ENCODE measurements around the gene PGR.

PGR gene

DNA sequence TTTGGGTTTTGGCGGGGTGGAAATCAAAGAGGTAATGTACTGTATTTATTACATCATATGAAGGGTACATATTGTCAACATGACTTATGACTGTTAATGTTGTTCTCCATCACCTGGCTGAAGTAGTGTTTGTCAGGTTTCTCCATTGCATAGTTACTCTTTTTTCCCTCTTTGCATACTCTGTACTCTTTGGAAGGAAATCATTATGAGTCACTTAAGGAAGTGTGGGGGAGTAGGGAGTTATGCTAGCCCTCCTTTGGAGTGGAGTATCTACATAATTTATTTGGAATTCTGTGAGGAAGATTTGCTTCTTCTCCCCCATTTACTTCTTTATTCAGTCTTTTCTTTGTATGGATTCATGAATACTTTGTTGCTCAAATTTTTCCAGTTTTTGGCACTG lies 3.6 kb upstream of the PGR start:
- TF ChIP-seq, protein P1, sequence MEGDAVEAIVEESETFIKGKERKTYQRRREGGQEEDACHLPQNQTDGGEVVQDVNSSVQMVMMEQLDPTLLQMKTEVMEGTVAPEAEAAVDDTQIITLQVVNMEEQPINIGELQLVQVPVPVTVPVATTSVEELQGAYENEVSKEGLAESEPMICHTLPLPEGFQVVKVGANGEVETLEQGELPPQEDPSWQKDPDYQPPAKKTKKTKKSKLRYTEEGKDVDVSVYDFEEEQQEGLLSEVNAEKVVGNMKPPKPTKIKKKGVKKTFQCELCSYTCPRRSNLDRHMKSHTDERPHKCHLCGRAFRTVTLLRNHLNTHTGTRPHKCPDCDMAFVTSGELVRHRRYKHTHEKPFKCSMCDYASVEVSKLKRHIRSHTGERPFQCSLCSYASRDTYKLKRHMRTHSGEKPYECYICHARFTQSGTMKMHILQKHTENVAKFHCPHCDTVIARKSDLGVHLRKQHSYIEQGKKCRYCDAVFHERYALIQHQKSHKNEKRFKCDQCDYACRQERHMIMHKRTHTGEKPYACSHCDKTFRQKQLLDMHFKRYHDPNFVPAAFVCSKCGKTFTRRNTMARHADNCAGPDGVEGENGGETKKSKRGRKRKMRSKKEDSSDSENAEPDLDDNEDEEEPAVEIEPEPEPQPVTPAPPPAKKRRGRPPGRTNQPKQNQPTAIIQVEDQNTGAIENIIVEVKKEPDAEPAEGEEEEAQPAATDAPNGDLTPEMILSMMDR (conservative IDR thresholded peaks at IDR 0.05; ENCODE audit: control insufficient read depth, insufficient read depth, low read depth, low read length) = no peak
- no peak overlapping the region for H3K4me3 ChIP-seq (ENCODE audit: control insufficient read depth, low read depth, low read length)
- peak; percentile 33 for DNase-seq (ENCODE audit: low read depth)

DNA sequence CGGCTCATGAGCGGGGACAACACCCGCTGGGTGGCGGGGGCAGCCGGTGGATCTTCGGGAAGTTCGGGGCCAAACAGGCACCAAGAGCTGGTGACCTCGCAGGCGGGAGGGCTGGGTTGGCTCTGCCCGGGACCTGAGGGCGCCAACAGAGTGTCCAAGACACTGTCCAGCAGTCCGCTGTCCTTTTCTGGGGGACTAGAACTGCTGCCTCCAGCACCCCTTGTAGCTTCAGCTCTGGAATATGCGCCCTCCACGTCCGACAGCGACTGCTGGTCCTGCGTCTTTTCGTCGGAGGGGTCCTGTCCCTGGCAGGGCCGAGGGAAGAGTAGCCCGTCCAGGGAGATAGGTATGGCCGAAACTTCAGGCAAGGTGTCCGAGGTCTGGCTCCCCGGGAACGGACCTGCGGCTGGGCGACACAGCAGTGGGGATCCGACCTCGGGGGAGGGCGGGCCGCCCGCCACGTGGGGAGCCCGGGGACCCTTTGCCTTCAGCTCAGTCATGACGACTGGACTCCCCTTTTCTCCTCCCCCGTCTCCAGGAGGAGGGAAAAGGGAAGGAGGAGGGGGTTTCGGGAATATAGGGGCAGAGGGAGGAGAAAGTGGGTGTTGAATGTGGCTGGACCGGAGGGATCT lies 926 bp downstream of the PGR start:
- TF ChIP-seq, protein P1 (conservative IDR thresholded peaks at IDR 0.05; ENCODE audit: control insufficient read depth, insufficient read depth, low read depth, low read length) = no peak
- DNase-seq (ENCODE audit: low read depth) = no peak
- peak overlapping the region; percentile 38 for H3K4me3 ChIP-seq (ENCODE audit: control insufficient read depth, low read depth, low read length)

DNA sequence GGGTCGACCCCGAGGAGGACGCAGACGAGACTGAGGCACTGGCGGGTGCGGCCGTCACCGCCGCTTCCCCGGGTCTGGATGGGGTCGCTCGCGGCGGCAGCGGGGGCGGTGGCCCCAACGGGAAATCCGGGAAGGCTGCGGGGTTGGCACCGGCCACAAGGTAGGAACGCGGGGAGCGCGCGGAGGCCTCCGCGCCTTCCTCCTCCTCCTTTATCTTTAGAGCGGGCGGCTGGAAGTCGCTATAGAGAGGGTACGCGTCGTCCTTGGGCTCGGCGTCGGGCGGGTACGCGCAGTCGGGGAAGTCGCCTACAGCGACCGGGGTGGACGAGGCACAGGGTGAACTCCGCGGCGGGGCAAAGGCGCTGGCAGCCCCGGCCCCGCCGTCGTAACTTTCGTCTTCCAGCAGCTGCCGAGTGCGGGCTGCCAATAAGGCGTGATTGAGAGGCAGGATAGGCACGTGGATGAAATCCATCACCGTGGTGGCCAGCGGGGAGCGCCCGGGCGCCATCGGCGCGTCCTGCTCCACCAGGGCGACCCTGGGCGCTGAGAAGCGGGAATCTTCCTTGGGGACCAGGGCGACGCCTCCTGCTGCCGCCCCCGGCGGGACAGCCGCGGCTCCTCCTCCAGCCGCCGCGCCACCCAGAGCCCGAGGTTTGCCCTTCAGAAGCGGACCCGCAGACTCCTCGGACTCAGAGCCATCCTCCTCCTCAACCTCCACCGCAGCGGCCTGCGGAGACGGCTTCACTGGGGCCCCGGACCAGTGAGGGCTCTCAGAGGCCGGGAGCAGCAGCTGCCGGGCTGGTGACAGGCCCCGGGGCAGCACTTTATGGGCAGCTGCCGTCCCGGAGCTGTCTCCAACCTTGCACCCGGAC lies 1.7 kb downstream of the PGR start:
- no peak for DNase-seq (ENCODE audit: low read depth)
- peak overlapping the region; percentile 38 for H3K4me3 ChIP-seq (ENCODE audit: control insufficient read depth, low read depth, low read length)
- TF ChIP-seq, protein P1 (conservative IDR thresholded peaks at IDR 0.05; ENCODE audit: control insufficient read depth, insufficient read depth, low read depth, low read length) = no peak

DNA sequence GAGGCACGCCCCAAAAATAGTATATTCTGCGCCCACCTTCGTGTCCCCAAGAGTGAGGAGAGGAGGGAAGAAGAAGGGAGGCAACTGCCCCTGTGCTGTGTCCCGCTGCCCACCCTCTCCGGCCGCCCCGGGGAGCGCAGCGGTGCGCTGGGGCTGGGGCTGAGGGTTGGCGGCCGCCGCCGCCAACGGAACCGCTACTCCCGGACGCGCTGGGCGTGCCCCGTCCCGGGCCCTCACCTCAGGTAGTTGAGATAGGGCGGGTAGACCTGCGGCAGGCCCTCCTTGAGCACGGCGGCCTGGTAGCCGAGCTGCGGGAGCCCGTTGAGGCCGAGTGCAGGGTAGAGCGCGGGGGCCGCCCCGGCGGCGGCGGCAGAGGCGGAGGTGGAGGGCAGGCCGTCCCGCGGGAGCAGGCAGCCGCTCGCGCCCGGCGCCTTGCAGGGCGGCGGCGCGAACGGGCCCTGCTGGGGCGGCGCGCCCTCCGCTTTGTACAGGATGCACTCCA lies 2.4 kb downstream of the PGR start:
- TF ChIP-seq, protein P1 (conservative IDR thresholded peaks at IDR 0.05; ENCODE audit: control insufficient read depth, insufficient read depth, low read depth, low read length) = no peak
- H3K4me3 ChIP-seq (ENCODE audit: control insufficient read depth, low read depth, low read length) = peak overlapping the region; percentile 53
- DNase-seq (ENCODE audit: low read depth) = no peak

DNA sequence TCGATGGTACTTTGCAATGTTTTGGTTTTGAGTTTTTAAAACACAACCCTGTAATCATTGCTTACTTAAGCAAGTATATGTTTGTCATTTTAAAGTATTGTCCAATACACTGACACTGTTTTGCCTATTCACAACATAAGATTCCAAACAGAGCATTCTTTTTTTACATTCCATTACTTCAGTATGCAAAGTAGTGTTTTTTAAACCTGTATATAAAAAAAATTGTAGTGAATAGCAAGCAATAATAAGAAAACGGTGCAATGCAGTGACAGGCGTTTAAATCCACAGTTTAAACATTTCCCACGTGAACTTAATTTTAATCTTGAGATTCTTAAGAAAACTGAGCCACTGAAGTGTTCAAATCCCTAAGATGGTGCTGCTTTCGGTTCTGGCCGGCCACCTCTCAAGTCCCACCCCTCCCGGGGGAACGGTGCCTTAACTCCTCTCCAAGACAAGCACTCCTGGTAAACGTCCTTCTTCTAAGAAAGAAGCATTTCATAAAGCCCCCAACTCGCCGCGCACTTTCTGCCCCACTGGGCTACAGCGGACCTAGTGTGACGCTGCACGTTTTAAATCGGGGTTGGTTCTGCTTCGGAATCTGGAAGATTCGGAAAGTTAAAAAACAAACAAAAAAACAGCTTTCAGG lies 2.9 kb downstream of the PGR start:
- TF ChIP-seq, protein P1 (conservative IDR thresholded peaks at IDR 0.05; ENCODE audit: control insufficient read depth, insufficient read depth, low read depth, low read length) = no peak
- DNase-seq (ENCODE audit: low read depth) = peak; percentile 24
- peak overlapping the region; percentile 53 for H3K4me3 ChIP-seq (ENCODE audit: control insufficient read depth, low read depth, low read length)

DNA sequence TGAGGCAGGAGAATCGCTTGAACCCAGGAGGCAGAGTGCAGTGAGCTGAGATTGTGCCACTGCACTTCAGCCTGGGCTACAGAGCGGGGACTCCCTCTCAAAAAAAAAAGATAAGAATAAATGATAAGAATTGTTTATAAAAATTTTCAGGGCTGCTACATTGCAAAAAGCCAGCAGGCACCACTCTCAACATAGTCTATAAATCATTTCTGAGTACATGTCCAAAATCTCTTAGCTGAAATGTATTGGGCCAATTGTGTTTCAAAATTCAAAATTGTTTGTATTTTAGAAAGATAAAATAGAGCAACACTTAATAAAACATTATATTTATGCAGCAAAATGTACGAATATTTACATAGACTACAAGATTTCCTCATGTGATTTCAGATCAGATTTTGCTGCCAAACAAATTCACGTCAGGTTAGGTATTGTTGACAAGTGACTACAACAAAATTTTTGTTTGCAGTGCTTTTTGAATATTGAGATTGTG lies 13.9 kb downstream of the PGR start:
- TF ChIP-seq, protein P1 (conservative IDR thresholded peaks at IDR 0.05; ENCODE audit: control insufficient read depth, insufficient read depth, low read depth, low read length) = no peak
- no peak overlapping the region for H3K4me3 ChIP-seq (ENCODE audit: control insufficient read depth, low read depth, low read length)
- no peak for DNase-seq (ENCODE audit: low read depth)

Measured in fibroblast of mammary gland (primary cell).